ENCODE data around the gene GPR27. TPM values are rescaled to one million over a fixed set of nuclear protein-coding genes. Genes with fewer than 3 reads are reported as not detected.

Gene GPR27
- total and polyA plus RNA-seq, 2 of the 8 experiments (the other 6 are each of a cell fraction or from before 2014, with no cell fraction given), result 11.3 to 12.5 TPM

GRCh38 chr3:71784201-71784913 is 30.7 kb downstream of the GPR27 start (continued):
- TF ChIP-seq SUZ12 (IDR thresholded peaks at IDR 0.05; ENCODE audit: low read length) (peak; percentile 76), RAD21 (IDR thresholded peaks at IDR 0.05 in 1 of 2, conservative IDR thresholded peaks at IDR 0.05 in 1 of 2; ENCODE audit: low read depth in 2 of 2, low read length in 2 of 2) (no peak), CBX5 (IDR thresholded peaks at IDR 0.05; ENCODE audit: low read depth, low read length) (no peak), KDM1A (IDR thresholded peaks at IDR 0.05; ENCODE audit: borderline replicate concordance, low read length) (0 out of 2 replicates have a peak, but pooled peaks have one; percentile 24), GABPA (IDR thresholded peaks at IDR 0.05; ENCODE audit: borderline replicate concordance, insufficient read depth, low read length) (0 out of 2 replicates have a peak, but pooled peaks have one; percentile 4), BRCA1 (IDR thresholded peaks at IDR 0.05; ENCODE audit: low read depth, low read length) (no peak), RBBP5 (IDR thresholded peaks at IDR 0.05; ENCODE audit: borderline replicate concordance, low read depth, low read length) (no peak)

Measured in H1 (cell line).